Coronary artery (tissue), 2 donors: ENCODE measurements around the gene SKIC3.

Experiments used
- DNase-seq: peaks from one replicate; pipeline ENCODE4 v3.0.0-alpha.2; 2017; ENCODE audit warnings: low spot score
- H3K27ac ChIP-seq, 2 donors: fragments of 200-600 bp; sonication (generic); one replicate each; pipeline ENCODE4 v1.5.1; 2016 to 2019
- H3K4me3 ChIP-seq: fragments of 200-600 bp; sonication (generic); 2 replicates; pipeline ENCODE4 v1.5.1; 2016; ENCODE audit warnings: mild to moderate bottlenecking, moderate library complexity
- TF ChIP-seq, protein P1 (sequence below): fragments of 200-600 bp; sonication (generic); IDR thresholded peaks from one replicate; pipeline ENCODE4 v1.5.1; 2019; ENCODE audit warnings: antibody characterized with exemption

SKIC3 gene

DNA sequence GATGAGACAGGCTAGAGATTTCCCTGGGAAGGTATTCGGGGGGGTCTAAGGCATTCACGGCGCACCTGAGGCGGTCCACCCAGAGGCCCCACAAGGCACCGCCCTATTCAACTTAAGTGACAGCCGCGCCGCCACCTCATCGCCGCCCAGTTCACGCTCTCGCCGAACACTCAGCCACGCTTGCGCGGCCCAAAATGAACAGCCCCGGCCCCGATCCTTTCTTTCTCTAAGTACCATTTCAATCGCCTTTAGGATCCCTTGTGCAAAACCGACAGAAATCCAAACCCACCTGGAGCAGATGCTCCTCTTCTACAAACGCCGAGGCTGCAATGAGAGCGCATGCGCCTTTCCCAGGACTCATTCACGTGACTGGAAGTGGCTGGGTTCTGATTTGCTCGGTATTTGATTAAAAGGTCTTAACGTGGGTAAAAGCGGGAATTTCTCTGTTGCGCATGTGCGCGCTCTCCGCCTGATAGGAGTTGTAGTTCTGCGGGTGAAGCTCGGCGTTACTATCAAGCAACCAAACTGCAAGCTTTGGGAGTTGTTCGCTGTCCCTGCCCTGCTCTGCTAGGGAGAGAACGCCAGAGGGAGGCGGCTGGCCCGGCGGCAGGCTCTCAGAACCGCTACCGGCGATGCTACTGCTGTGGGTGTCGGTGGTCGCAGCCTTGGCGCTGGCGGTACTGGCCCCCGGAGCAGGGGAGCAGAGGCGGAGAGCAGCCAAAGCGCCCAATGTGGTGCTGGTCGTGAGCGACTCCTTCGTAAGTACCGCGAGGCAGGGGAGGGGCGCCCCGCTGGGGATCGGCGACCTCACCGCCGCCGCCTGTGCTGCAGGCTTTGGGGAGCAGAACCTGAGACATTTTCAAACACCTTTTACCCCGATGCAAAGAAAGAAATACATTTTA lies at the start of gene SKIC3, which contains the start of gene ARSK:
TSS of gene SKIC3 (minus strand) at position 331 of the 902 bp plus-strand sequence. CDS start 7,827 bp downstream, outside the sequence.
TSS of gene ARSK (plus strand) at position 455 of the 902 bp plus-strand sequence. CDS start at position 633, 178 bp downstream.
- TF ChIP-seq, protein P1, sequence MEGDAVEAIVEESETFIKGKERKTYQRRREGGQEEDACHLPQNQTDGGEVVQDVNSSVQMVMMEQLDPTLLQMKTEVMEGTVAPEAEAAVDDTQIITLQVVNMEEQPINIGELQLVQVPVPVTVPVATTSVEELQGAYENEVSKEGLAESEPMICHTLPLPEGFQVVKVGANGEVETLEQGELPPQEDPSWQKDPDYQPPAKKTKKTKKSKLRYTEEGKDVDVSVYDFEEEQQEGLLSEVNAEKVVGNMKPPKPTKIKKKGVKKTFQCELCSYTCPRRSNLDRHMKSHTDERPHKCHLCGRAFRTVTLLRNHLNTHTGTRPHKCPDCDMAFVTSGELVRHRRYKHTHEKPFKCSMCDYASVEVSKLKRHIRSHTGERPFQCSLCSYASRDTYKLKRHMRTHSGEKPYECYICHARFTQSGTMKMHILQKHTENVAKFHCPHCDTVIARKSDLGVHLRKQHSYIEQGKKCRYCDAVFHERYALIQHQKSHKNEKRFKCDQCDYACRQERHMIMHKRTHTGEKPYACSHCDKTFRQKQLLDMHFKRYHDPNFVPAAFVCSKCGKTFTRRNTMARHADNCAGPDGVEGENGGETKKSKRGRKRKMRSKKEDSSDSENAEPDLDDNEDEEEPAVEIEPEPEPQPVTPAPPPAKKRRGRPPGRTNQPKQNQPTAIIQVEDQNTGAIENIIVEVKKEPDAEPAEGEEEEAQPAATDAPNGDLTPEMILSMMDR: no peak
- DNase-seq: peak; percentile 94
- Histone ChIP-seq H3K27ac (peak within 1 kb of the TSS; percentile 81 to 94), H3K4me3 (peak within 1 kb of the TSS; percentile 91)

DNA sequence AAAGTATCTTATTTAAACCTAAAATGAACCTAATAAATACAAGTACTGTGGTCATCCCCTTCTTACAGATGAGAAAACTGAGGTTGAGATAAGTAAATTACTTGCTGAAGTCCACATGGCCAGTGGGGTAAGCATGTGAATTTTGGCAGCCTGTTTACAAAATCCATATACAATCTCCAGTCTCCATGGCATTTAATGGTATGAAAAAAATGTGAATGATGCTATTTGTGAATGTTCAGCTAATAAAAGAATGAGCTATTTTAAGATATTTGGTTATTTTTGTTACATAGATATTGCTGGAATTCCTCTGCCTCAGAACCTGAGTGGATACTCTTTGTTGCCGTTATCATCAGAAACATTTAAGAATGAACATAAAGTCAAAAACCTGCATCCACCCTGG lies 45.8 kb upstream of the SKIC3 start:
- no peak overlapping the region for H3K4me3 ChIP-seq
- TF ChIP-seq, protein P1: no peak
- no peak for DNase-seq
- H3K27ac ChIP-seq: no peak overlapping the region

DNA sequence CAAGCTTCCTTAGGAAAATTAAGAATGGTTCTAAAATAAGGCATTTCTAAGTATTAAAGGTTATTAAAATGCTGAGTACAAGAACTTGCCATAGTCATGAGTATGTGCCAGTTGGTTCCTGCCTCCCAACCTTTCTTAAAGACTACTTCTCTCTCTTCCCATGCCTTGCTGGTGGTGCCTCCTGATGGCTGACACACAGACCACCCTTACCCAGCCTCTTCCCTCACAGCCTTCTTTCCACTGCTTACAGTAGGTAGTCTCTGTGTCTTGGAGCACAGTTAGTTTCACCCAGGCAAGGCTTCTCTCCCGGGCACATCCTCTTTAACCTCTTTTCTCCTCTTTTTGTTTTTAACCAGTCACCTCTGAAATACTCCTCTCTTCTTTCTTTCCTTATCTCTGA lies 44.5 kb upstream of the SKIC3 start:
- TF ChIP-seq, protein P1: no peak
- no peak for DNase-seq
- H3K4me3 ChIP-seq: no peak overlapping the region
- no peak overlapping the region for H3K27ac ChIP-seq

DNA sequence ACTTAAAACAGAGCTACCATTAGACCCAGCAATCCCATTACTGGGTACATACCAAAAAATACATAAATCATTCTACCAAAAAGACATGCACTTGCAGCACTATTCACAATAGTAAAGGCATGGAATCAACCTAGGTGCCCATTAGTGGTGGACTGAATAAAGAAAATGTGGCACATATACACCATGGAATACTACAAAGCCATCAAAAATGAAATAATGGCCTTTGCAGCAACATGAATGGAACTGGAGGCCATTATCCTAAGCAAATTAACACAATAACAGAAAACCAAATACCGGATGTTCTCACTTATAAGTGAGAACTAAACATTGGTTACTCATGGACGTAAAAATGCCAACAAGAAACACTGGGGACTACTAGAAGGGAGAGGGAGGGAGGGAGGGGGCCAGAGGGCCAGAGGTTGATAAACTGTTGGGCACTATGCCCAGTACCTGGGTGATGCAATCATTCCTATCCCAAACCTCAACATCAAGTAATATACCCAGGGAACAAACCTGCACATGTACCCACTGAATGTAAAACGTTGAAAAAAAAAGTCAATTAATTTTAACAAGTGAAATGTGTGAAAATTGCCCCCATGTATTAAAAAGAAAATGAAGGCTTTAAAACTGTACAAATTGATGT lies 40.6 kb upstream of the SKIC3 start:
- DNase-seq: no peak
- Histone ChIP-seq H3K27ac (no peak overlapping the region), H3K4me3 (no peak overlapping the region)
- TF ChIP-seq, protein P1: no peak

DNA sequence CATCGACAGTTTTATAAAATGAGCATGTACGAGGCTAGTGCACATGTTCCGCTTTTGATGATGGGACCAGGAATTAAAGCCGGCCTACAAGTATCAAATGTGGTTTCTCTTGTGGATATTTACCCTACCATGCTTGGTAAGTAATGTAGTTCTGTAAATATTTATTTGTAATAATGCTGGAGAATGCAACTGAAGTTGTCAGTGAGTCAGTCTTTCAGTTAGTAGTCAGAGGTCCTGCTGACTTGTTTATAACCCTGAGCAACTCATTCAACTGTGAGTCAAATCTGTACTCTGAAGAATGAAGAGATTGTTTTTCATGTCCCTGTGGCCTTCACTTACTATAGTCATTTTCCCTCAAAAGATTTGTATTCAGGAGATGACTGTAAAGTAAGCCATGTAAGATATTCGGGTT lies 36.7 kb upstream of the SKIC3 start:
- Histone ChIP-seq H3K4me3 (no peak overlapping the region), H3K27ac (no peak overlapping the region)
- TF ChIP-seq, protein P1: no peak
- no peak for DNase-seq

DNA sequence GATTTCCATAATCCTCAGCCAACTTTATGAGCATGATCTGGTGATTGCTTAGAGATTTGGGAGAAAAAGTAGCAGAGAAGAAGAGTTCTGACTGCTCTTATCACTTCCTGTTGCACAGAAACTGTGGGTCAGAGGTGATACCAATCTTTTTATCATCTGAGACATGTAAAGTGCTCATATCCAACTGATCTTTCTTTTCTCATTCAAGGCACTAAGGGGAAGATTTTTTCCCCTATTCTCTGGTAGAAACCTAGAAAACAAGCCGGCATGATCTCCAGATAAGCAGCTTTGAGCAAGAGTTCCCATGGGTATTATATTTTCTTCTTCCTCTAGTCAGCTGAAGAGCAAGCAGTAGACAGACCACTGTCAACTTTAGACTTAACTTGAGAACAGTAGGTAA lies 36.1 kb upstream of the SKIC3 start:
- no peak for DNase-seq
- H3K4me3 ChIP-seq: no peak overlapping the region
- H3K27ac ChIP-seq: no peak overlapping the region
- TF ChIP-seq, protein P1: no peak
